Measurements from ENCODE around the gene MMP25.

- TF ChIP-seq CTCF (conservative IDR thresholded peaks at IDR 0.05; ENCODE audit: low read depth, low read length) (no peak), EZH2 (IDR thresholded peaks at IDR 0.05; ENCODE audit: borderline replicate concordance, low read depth, low read length, poor library complexity, severe bottlenecking) (no peak)
Observed at GRCh38 chr16:3066440-3066748, 20.0 kb downstream of the MMP25 start.

Measured in A673 (cell line).